HEK293 (cell line): ENCODE data around the gene CD164.
A peak's percentile ranks its signal among the peaks of the same experiment; 100 is the strongest.
"Not testable (repeated sequence)": the region's sequence is repeated elsewhere in the genome, so short reads cannot be mapped to it uniquely, and the experiment has no call there.

Source experiments
- CTCF ChIA-PET: fragments of 350-600 bp; formaldehyde crosslinking; extraction: SDS; loops from one replicate; lab custom pipeline; 2021; ENCODE audit warnings: antibody characterized with exemption; lab: Yijun Ruan, JAX
- POLR2A ChIA-PET: fragments of 300-600 bp; formaldehyde crosslinking; extraction: SDS; loops from one replicate; lab custom pipeline; 2020; ENCODE audit warnings: antibody characterized with exemption, inconsistent platforms; lab: Yijun Ruan, JAX
- H3K27ac ChIP-seq: fragments of 200-500 bp; sonication (Bioruptor generic); 2 replicates; pipeline ENCODE4 v1.5.1; 2014; ENCODE audit warnings: low read depth, low read length, control low read depth, inconsistent platforms; ENCODE audit errors: extremely low read depth
- H3K36me3 ChIP-seq, 2 experiments: fragments of 200-500 bp in 1 of 2; sonication (Bioruptor generic) in 1 of 2; 1 replicate in 1 of 2; 2 replicates in 1 of 2; pipeline ENCODE4 v1.5.1; 2014 to 2017; ENCODE audit warnings: inconsistent platforms in 2 of 2, low read length in 2 of 2; ENCODE audit not compliant: control insufficient read depth in 2 of 2, insufficient read depth in 1 of 2
- H3K4me1 ChIP-seq: fragments of 200-500 bp; sonication (Bioruptor generic); 2 replicates; pipeline ENCODE4 v1.5.1; 2014; ENCODE audit warnings: mild to moderate bottlenecking, low read length, inconsistent platforms; ENCODE audit not compliant: control insufficient read depth, insufficient read depth
- H3K4me3 ChIP-seq: 2 replicates; pipeline ENCODE4 v1.5.1; 2011; ENCODE audit warnings: low read depth, mild to moderate bottlenecking, control low read depth, low read length, moderate library complexity
- H3K9me3 ChIP-seq: fragments of 200-500 bp; sonication (Bioruptor generic); 2 replicates; pipeline ENCODE4 v1.5.1; 2014; ENCODE audit warnings: low read depth, low read length, inconsistent platforms; ENCODE audit not compliant: control insufficient read depth, insufficient read depth
- BCL11A ChIP-seq: fragments of 450-650 bp; formaldehyde crosslinking; IDR thresholded peaks from 2 replicates; pipeline ENCODE4 v1.5.1; 2016; ENCODE audit warnings: low read depth, missing biosample characterization, missing genetic modification characterization
- EGR2 ChIP-seq: fragments of 450-650 bp; formaldehyde crosslinking; IDR thresholded peaks from 2 replicates; pipeline ENCODE4 v1.5.1; 2016; ENCODE audit warnings: low read depth, missing biosample characterization, missing genetic modification characterization
- IKZF3 ChIP-seq: fragments of 450-650 bp; IDR thresholded peaks from 2 replicates; pipeline ENCODE4 v1.5.0; 2018; ENCODE audit warnings: missing biosample characterization, mild to moderate bottlenecking, missing genetic modification characterization, moderate library complexity
- MYNN ChIP-seq: fragments of 450-650 bp; formaldehyde crosslinking; IDR thresholded peaks from 2 replicates; pipeline ENCODE4 v1.5.1; 2016; ENCODE audit warnings: missing biosample characterization, missing genetic modification characterization, borderline replicate concordance
- OSR2 ChIP-seq: fragments of 450-650 bp; formaldehyde crosslinking; IDR thresholded peaks from 2 replicates; pipeline ENCODE4 v1.5.1; 2016; ENCODE audit warnings: missing biosample characterization, missing genetic modification characterization
- OVOL3 ChIP-seq: fragments of 450-650 bp; formaldehyde crosslinking; IDR thresholded peaks from 2 replicates; pipeline ENCODE4 v1.5.1; 2016; ENCODE audit warnings: missing biosample characterization, missing genetic modification characterization
- TRIM28 ChIP-seq: IDR thresholded peaks from 2 replicates; pipeline ENCODE4 v1.6.1; 2011; ENCODE audit warnings: low read length, control low read depth, borderline replicate concordance
- ZBTB17 ChIP-seq: fragments of 450-650 bp; formaldehyde crosslinking; IDR thresholded peaks from 2 replicates; pipeline ENCODE4 v1.5.1; 2016; ENCODE audit warnings: missing biosample characterization, missing genetic modification characterization
- ZFHX2 ChIP-seq: fragments of 450-650 bp; formaldehyde crosslinking; conservative IDR thresholded peaks from 2 replicates; pipeline ENCODE4 v1.5.1; 2016; ENCODE audit warnings: missing biosample characterization, missing genetic modification characterization
- ZNF184 ChIP-seq: fragments of 450-650 bp; IDR thresholded peaks from 2 replicates; pipeline ENCODE4 v1.5.1; 2018; ENCODE audit warnings: missing biosample characterization, mild to moderate bottlenecking, missing genetic modification characterization
- ZNF223 ChIP-seq: fragments of 450-650 bp; formaldehyde crosslinking; IDR thresholded peaks from 2 replicates; pipeline ENCODE4 v1.5.1; 2016; ENCODE audit warnings: missing biosample characterization, missing genetic modification characterization
- ZNF341 ChIP-seq: fragments of 450-650 bp; formaldehyde crosslinking; IDR thresholded peaks from 2 replicates; pipeline ENCODE4; 2016; ENCODE audit warnings: low read depth, missing biosample characterization, missing genetic modification characterization
- ZNF510 ChIP-seq: fragments of 450-650 bp; formaldehyde crosslinking; IDR thresholded peaks from 2 replicates; pipeline ENCODE4 v1.5.1; 2018; ENCODE audit warnings: mild to moderate bottlenecking, missing genetic modification characterization, missing biosample characterization; ENCODE audit not compliant: insufficient replicate concordance
- ZNF629 ChIP-seq: fragments of 450-650 bp; formaldehyde crosslinking; IDR thresholded peaks from 2 replicates; pipeline ENCODE4 v1.5.1; 2017; ENCODE audit warnings: missing biosample characterization, missing genetic modification characterization
- ZNF654 ChIP-seq: fragments of 450-650 bp; formaldehyde crosslinking; IDR thresholded peaks from 2 replicates; pipeline ENCODE4 v1.5.1; 2016; ENCODE audit warnings: low read depth, missing biosample characterization, missing genetic modification characterization
- ZNF658 ChIP-seq: fragments of 450-650 bp; formaldehyde crosslinking; IDR thresholded peaks from 2 replicates; pipeline ENCODE4; 2016; ENCODE audit warnings: missing biosample characterization, missing genetic modification characterization
- ZNF660 ChIP-seq: fragments of 450-650 bp; IDR thresholded peaks from 2 replicates; pipeline ENCODE4 v1.5.1; 2018; ENCODE audit warnings: missing biosample characterization, mild to moderate bottlenecking, missing genetic modification characterization
- ZNF670 ChIP-seq: fragments of 450-650 bp; formaldehyde crosslinking; IDR thresholded peaks from 2 replicates; pipeline ENCODE4 v1.5.1; 2016; ENCODE audit warnings: missing biosample characterization, missing genetic modification characterization, low read depth
- ZNF677 ChIP-seq: fragments of 450-650 bp; IDR thresholded peaks from 2 replicates; pipeline ENCODE4 v1.5.0; 2018; ENCODE audit warnings: missing biosample characterization, mild to moderate bottlenecking, missing genetic modification characterization, moderate library complexity
- ZNF747 ChIP-seq: fragments of 450-650 bp; formaldehyde crosslinking; IDR thresholded peaks from 2 replicates; pipeline ENCODE4 v1.5.1; 2016; ENCODE audit warnings: missing biosample characterization, missing genetic modification characterization
- ZNF837 ChIP-seq: fragments of 450-650 bp; formaldehyde crosslinking; IDR thresholded peaks from 2 replicates; pipeline ENCODE4 v1.5.1; 2016; ENCODE audit warnings: missing biosample characterization, missing genetic modification characterization
- ZSCAN30 ChIP-seq: fragments of 450-650 bp; IDR thresholded peaks from 2 replicates; pipeline ENCODE4 v1.5.1; 2018; ENCODE audit warnings: missing biosample characterization, mild to moderate bottlenecking, missing genetic modification characterization, moderate library complexity
- TF ChIP-seq, protein P1 (sequence below): fragments of 450-650 bp; formaldehyde crosslinking; IDR thresholded peaks from 2 replicates; pipeline ENCODE4 v1.5.1; 2017; ENCODE audit warnings: missing biosample characterization, missing genetic modification characterization
- TF ChIP-seq, protein P2 (sequence below): fragments of 450-650 bp; formaldehyde crosslinking; IDR thresholded peaks from 2 replicates; pipeline ENCODE4 v1.5.1; 2017; ENCODE audit warnings: missing biosample characterization, mild to moderate bottlenecking, missing genetic modification characterization, moderate library complexity
- TF ChIP-seq, protein P3 (sequence below): fragments of 450-650 bp; formaldehyde crosslinking; IDR thresholded peaks from 2 replicates; pipeline ENCODE4 v1.5.1; 2016; ENCODE audit warnings: missing biosample characterization, missing genetic modification characterization

Gene CD164

DNA sequence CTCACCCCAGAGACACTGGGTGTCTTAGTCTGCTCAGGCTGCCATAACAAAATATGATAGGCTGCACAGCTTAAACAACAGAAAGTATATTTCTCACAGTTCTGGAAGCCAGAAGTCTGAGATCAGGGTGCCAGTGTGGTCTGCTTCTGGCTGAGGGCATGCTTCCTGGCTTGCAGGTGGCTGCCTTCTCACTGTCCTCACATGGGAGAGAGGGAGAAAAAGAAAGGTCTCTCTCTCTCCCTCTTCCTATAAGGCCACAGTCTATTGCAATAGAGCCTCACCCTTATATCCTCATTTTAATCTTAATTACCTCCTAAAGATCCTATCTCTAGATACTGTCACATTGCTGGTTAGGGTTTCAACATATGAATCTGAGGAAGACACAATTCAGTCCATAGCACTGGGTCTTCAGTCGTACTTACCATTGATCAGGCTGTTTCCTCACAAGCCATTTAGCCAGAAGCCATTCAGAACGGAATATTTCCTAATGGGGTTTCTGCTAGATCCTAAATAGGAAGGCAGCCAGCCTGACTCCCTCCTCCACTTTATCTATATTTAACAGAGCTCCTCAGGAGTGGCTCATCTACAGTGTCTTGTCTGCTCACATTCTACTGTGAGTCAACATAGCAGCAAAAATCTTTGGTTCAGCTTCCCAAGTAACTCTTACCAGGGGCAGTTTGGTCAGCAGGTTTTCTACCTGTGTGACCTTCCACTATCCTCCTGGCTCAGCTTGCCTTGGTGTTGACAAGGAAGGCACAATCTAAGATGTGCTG, 42.2 kb downstream of the CD164 start (continued):
- no peak for TF ChIP-seq TRIM28
- no peak for TF ChIP-seq ZNF677 (tag by site-specific recombination)
- no peak for TF ChIP-seq ZNF629 (tag by site-specific recombination)

DNA sequence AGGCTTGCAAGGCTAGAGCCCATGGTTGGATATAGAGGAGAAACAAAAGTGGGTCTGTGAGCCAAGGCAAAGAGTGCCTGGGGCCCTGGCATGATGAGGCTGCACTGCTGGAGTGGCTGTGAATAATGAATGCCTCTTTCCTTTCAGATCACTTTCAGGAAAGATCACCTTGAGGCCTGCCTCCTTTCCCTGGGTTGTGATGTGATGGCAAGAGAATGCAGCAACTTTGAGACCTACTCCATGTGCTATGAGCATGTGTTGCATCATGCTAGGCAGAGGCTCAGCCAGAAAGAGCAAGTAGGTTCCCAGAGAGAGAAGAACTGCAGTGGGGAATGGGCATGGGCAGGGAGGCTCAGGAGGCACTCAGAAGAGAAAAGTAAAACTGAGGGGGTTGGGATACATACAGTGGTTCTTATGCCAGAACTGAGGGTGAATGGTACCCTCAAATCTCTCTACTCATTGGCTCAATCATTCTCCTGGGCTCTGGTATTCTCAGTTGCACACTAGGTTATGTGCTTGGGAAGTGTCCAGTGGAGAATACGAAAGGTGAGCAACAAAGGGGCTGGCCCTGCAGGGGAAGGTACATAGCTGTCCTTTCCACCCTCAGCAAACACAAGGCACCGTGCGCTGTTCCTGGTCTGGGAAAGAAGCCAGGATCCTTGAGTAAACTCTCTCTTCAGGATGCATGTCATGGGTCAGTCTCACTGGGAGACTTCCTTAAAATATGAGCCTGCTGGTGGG, 45.9 kb downstream of the CD164 start:
- Histone ChIP-seq H3K4me3 (no peak overlapping the region), H3K9me3 (no peaks in the 10 kb centered on the region), H3K36me3 (peaks cover 0 to 15% of the 10 kb centered on the region in 2 experiments; a peak in 1 of 3 replicates), H3K4me1 (no peaks in the 10 kb centered on the region), H3K27ac (no peak overlapping the region)
- peak; percentile 45; the same call in 1 of the 2 replicates for TF ChIP-seq TRIM28
- TF ChIP-seq ZBTB17 = 0 out of 2 replicates have a peak, but pooled peaks have one; percentile 40
- no peak for TF ChIP-seq ZNF223 (tag by site-specific recombination)
- TF ChIP-seq ZSCAN30 = no peak
- no peak for TF ChIP-seq MYNN (tag by site-specific recombination)
- no peak for TF ChIP-seq OSR2 (tag by site-specific recombination)
- CTCF ChIA-PET = no interaction called here
- POLR2A ChIA-PET = no interaction called here

DNA sequence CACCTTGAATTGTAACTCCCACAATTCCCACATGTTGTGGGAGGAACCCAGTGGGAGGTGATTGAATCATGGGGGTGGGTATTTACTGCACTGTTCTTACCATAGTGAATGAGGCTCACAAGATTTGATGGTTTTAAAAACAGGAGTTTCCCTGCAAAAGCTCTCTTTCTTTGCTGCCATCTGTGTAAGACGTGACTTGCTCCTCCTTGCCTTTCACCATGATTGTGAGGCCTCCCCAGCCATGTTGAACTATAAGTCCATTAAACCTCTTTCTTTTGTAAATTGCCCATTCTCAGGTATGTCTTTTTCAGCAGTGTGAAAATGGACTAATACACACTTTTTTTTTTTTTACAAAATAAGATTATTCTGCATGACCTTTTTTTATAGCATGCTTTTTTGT, 48.4 kb downstream of the CD164 start:
- ChIA-PET POLR2A (interaction anchor here (0.6 kb wide), 1 partner anchor 289 kb away, joined by 3 read pairs; no protein-coding TSS in a partner anchor), CTCF (interaction anchor here (0.6 kb wide), 1 partner anchor 814 kb away, joined by 3 read pairs; no protein-coding TSS in a partner anchor)
- H3K4me3 ChIP-seq, H3K36me3 ChIP-seq, H3K4me1 ChIP-seq, H3K27ac ChIP-seq, H3K9me3 ChIP-seq: not testable (repeated sequence)
- peak; percentile 47; the same call in 1 of the 2 replicates for TF ChIP-seq EGR2 (tag by site-specific recombination)
- peak; percentile 34 for TF ChIP-seq ZFHX2

DNA sequence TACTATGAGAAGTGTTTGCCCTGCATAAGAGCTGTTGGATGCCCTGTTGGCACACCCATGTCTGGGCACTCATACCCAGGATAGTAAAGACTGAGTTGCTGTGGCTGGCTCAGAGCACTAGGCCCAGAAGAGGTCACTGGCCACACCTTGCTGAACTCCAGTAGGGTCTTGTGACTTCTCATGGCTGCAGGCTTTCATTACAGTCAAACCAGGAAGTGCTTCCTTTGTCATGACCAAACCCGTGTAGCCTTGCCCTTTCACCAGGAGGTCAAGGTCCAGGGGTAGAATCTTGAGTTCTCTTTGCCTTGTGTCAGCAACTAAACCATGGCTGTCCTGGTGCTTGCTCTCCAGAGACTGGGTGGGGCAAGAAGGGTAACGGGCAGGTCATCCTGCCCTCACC, 49.5 kb downstream of the CD164 start:
- H3K36me3 ChIP-seq = peaks cover 0 to 3% of the 10 kb centered on the region in 2 experiments; a peak in 1 of 3 replicates
- H3K9me3 ChIP-seq = no peaks in the 10 kb centered on the region
- H3K4me3 ChIP-seq = no peak overlapping the region
- no peaks in the 10 kb centered on the region for H3K4me1 ChIP-seq
- POLR2A ChIA-PET = no interaction called here
- CTCF ChIA-PET = interaction anchor here (0.6 kb wide), 1 partner anchor 106 kb away, joined by 3 read pairs; no protein-coding TSS in a partner anchor
- H3K27ac ChIP-seq = no peak overlapping the region
- TF ChIP-seq, protein P1, sequence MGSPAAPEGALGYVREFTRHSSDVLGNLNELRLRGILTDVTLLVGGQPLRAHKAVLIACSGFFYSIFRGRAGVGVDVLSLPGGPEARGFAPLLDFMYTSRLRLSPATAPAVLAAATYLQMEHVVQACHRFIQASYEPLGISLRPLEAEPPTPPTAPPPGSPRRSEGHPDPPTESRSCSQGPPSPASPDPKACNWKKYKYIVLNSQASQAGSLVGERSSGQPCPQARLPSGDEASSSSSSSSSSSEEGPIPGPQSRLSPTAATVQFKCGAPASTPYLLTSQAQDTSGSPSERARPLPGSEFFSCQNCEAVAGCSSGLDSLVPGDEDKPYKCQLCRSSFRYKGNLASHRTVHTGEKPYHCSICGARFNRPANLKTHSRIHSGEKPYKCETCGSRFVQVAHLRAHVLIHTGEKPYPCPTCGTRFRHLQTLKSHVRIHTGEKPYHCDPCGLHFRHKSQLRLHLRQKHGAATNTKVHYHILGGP = no peak
- TF ChIP-seq ZNF670 (tag by site-specific recombination) (no peak), IKZF3 (tag by site-specific recombination) (no peak), ZNF660 (tag by site-specific recombination) (no peak), BCL11A (tag by site-specific recombination) (no peak), ZNF341 (no peak), ZNF658 (tag by site-specific recombination) (no peak), ZNF510 (no peak), ZNF677 (tag by site-specific recombination) (no peak), ZNF837 (no peak), OVOL3 (no peak), TRIM28 (no peak), ZNF184 (tag by site-specific recombination) (no peak), ZNF747 (no peak), ZNF654 (tag by site-specific recombination) (no peak)
- TF ChIP-seq, protein P2, sequence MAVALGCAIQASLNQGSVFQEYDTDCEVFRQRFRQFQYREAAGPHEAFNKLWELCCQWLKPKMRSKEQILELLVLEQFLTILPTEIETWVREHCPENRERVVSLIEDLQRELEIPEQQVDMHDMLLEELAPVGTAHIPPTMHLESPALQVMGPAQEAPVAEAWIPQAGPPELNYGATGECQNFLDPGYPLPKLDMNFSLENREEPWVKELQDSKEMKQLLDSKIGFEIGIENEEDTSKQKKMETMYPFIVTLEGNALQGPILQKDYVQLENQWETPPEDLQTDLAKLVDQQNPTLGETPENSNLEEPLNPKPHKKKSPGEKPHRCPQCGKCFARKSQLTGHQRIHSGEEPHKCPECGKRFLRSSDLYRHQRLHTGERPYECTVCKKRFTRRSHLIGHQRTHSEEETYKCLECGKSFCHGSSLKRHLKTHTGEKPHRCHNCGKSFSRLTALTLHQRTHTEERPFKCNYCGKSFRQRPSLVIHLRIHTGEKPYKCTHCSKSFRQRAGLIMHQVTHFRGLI (tag by site-specific recombination) = no peak
- TF ChIP-seq, protein P3, sequence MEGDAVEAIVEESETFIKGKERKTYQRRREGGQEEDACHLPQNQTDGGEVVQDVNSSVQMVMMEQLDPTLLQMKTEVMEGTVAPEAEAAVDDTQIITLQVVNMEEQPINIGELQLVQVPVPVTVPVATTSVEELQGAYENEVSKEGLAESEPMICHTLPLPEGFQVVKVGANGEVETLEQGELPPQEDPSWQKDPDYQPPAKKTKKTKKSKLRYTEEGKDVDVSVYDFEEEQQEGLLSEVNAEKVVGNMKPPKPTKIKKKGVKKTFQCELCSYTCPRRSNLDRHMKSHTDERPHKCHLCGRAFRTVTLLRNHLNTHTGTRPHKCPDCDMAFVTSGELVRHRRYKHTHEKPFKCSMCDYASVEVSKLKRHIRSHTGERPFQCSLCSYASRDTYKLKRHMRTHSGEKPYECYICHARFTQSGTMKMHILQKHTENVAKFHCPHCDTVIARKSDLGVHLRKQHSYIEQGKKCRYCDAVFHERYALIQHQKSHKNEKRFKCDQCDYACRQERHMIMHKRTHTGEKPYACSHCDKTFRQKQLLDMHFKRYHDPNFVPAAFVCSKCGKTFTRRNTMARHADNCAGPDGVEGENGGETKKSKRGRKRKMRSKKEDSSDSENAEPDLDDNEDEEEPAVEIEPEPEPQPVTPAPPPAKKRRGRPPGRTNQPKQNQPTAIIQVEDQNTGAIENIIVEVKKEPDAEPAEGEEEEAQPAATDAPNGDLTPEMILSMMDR (tag by site-specific recombination) = no peak
